ENCODE measurements around the gene FKBP8.
A peak's percentile ranks its signal among the peaks of the same experiment; 100 is the strongest.

Gene FKBP8

GRCh38 chr19:18587962-18588610, 44.7 kb upstream of the FKBP8 start:
- H3K4me3 ChIP-seq = peak overlapping the region; percentile 95
- H3K27ac ChIP-seq = peak overlapping the region; percentile 72 to 94
- TF ChIP-seq CTCF (IDR thresholded peaks at IDR 0.05) = no peak
- no peak for DNase-seq (ENCODE audit: low spot score)

GRCh38 chr19:18587561-18587960, 44.2 kb upstream of the FKBP8 start:
- no peak for TF ChIP-seq CTCF (IDR thresholded peaks at IDR 0.05)
- DNase-seq (ENCODE audit: low spot score) = no peak
- Histone ChIP-seq H3K27ac (peak overlapping the region in 1 of 2 donors; percentile 94), H3K4me3 (no peak overlapping the region)

GRCh38 chr19:18586306-18586705, 42.9 kb upstream of the FKBP8 start:
- TF ChIP-seq CTCF (IDR thresholded peaks at IDR 0.05) = no peak
- Histone ChIP-seq H3K27ac (no peak overlapping the region), H3K4me3 (no peak overlapping the region)
- no peak for DNase-seq (ENCODE audit: low spot score)

- no peak for DNase-seq (ENCODE audit: low spot score)
- H3K27ac ChIP-seq = no peak overlapping the region
- no peak overlapping the region for H3K4me3 ChIP-seq
- TF ChIP-seq CTCF (IDR thresholded peaks at IDR 0.05) = no peak
Measured at GRCh38 chr19:18580311-18580710, 36.9 kb upstream of the FKBP8 start.

- Histone ChIP-seq H3K4me3 (no peak overlapping the region), H3K27ac (no peak overlapping the region)
- no peak for DNase-seq (ENCODE audit: low spot score)
- no peak for TF ChIP-seq CTCF (IDR thresholded peaks at IDR 0.05)
Measured at GRCh38 chr19:18577365-18577914, 34.1 kb upstream of the FKBP8 start.

- H3K4me3 ChIP-seq = no peak overlapping the region
- no peak overlapping the region for H3K27ac ChIP-seq
- DNase-seq (ENCODE audit: low spot score) = no peak
- no peak for TF ChIP-seq CTCF (IDR thresholded peaks at IDR 0.05)
Measured at GRCh38 chr19:18576383-18576782, 33.0 kb upstream of the FKBP8 start.

- no peak for DNase-seq (ENCODE audit: low spot score)
- H3K4me3 ChIP-seq = no peak overlapping the region
- no peak overlapping the region for H3K27ac ChIP-seq
- no peak for TF ChIP-seq CTCF (IDR thresholded peaks at IDR 0.05)
Measured at GRCh38 chr19:18574691-18575291, 31.4 kb upstream of the FKBP8 start.
